ENCODE measurements around the gene NAA50.

GRCh38 chr3:113769551-113769950 lies 23.5 kb upstream of the NAA50 start:
- TF ChIP-seq CTCF (IDR thresholded peaks at IDR 0.05) (no peak), POLR2A (IDR thresholded peaks at IDR 0.05) (no peak)
